A549 (cell line): ENCODE measurements around the gene SLC9A9.

Experiments used
- PHF8 ChIP-seq: fragments of 200-600 bp; sonication (generic); IDR thresholded peaks from 2 replicates; pipeline ENCODE4 v1.6.1; 2016; ENCODE audit warnings: low read depth, mild to moderate bottlenecking, antibody characterized with exemption, moderate library complexity, borderline replicate concordance
- POLR2A ChIP-seq: IDR thresholded peaks from 2 replicates; pipeline ENCODE4 v1.6.1; 2012; ENCODE audit warnings: mild to moderate bottlenecking, low read length
- RCOR1 ChIP-seq: fragments of 150-350 bp; IDR thresholded peaks from 2 replicates; pipeline ENCODE4 v1.6.1; 2014; ENCODE audit warnings: antibody characterized with exemption, low read length, low read depth
- TF ChIP-seq, protein P1 (sequence below): fragments of >200 bp; sonication (Bioruptor Twin); formaldehyde crosslinking; IDR thresholded peaks from 3 replicates; pipeline ENCODE4 v1.5.1; 2016
- TF ChIP-seq, protein P2 (sequence below): fragments of 450-650 bp; IDR thresholded peaks from 2 replicates; pipeline ENCODE4 v1.6.1; 2014; ENCODE audit warnings: antibody characterized with exemption

- TF ChIP-seq POLR2A (no peak), PHF8 (no peak), RCOR1 (no peak)
- TF ChIP-seq, protein P1, sequence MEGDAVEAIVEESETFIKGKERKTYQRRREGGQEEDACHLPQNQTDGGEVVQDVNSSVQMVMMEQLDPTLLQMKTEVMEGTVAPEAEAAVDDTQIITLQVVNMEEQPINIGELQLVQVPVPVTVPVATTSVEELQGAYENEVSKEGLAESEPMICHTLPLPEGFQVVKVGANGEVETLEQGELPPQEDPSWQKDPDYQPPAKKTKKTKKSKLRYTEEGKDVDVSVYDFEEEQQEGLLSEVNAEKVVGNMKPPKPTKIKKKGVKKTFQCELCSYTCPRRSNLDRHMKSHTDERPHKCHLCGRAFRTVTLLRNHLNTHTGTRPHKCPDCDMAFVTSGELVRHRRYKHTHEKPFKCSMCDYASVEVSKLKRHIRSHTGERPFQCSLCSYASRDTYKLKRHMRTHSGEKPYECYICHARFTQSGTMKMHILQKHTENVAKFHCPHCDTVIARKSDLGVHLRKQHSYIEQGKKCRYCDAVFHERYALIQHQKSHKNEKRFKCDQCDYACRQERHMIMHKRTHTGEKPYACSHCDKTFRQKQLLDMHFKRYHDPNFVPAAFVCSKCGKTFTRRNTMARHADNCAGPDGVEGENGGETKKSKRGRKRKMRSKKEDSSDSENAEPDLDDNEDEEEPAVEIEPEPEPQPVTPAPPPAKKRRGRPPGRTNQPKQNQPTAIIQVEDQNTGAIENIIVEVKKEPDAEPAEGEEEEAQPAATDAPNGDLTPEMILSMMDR: no peak
- TF ChIP-seq, protein P2, sequence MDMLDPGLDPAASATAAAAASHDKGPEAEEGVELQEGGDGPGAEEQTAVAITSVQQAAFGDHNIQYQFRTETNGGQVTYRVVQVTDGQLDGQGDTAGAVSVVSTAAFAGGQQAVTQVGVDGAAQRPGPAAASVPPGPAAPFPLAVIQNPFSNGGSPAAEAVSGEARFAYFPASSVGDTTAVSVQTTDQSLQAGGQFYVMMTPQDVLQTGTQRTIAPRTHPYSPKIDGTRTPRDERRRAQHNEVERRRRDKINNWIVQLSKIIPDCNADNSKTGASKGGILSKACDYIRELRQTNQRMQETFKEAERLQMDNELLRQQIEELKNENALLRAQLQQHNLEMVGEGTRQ: no peak
Observed at GRCh38 chr3:143222505-143222904, 625.8 kb downstream of the SLC9A9 start.
